Measurements from ENCODE around the gene ANKRD33. TPM values are rescaled to one million over a fixed set of nuclear protein-coding genes. Genes with fewer than 3 reads are reported as not detected.
A peak's percentile ranks its signal among the peaks of the same experiment; 100 is the strongest.

ANKRD33 gene
- total RNA-seq, 1 donor from 2014 or later, result not detected

DNA sequence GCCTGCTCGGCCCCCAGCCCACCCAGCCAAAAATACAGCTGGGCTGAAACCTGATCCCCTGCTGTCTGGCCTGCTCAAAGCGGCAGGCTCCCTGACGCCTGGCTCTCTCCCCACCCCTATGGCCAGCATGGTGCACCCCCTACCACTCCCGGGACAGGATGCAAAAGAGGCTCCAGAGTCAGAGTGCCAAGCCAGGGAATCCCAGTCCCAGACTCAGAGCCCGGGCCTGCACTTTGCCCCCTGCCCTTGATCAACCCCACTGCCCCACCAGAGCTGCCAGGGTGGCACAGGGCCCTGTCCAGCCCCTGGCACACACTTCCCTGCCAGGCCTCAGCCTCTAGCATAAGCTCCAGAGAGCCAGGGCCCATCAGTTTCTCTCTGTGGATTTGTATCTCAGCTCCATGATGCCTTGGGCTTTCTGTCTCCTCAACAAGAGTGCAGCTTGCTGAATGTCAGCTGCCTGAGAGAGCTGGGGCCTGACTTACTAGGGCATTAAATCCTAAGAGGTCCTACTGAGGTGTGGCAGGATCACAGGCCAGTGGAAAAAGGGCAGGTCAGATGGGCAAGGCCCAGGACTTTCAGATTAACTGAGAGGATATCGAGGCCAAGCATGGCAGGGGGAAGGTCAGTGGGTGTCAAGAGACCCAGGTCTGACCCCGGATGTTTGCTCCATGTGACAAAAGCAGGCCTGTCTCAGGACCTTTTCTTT is 33.3 kb downstream of the ANKRD33 start:
- DNase-seq (ENCODE audit: low spot score in 2 of 2), result no peak
- Histone ChIP-seq H3K4me3 (no peak overlapping the region), H3K4me1 (peaks cover 0 to 3% of the 10 kb centered on the region in 2 donors), H3K27ac (no peak overlapping the region), H3K27me3 (no peaks in the 10 kb centered on the region), H3K9me3 (no peaks in the 10 kb centered on the region), H3K36me3 (no peaks in the 10 kb centered on the region)
- intact Hi-C loops (cut with DNase I), result no loop called here
- TF ChIP-seq, protein P1, sequence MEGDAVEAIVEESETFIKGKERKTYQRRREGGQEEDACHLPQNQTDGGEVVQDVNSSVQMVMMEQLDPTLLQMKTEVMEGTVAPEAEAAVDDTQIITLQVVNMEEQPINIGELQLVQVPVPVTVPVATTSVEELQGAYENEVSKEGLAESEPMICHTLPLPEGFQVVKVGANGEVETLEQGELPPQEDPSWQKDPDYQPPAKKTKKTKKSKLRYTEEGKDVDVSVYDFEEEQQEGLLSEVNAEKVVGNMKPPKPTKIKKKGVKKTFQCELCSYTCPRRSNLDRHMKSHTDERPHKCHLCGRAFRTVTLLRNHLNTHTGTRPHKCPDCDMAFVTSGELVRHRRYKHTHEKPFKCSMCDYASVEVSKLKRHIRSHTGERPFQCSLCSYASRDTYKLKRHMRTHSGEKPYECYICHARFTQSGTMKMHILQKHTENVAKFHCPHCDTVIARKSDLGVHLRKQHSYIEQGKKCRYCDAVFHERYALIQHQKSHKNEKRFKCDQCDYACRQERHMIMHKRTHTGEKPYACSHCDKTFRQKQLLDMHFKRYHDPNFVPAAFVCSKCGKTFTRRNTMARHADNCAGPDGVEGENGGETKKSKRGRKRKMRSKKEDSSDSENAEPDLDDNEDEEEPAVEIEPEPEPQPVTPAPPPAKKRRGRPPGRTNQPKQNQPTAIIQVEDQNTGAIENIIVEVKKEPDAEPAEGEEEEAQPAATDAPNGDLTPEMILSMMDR (IDR thresholded peaks at IDR 0.05), result no peak

DNA sequence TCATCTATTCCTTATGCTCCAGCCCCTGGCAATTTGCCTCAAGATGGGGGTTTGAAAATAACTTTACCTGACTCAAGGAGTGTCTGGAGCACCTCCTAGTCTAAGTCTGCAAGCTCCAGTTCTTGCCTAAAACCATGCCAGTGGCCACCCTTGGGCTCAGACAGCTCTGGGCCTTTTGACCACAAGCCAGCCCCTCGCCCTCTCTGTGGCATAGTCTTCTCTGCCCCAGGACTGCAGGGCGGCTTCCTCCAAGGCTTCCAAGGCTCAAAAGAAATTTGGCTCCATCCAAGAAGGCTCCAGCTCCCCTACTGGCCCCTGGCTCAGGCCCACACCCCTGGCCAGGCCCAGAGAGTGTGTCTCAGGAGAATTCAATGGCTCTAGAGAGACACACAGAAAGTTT is 34.2 kb downstream of the ANKRD33 start:
- intact Hi-C loops (cut with DNase I), result no loop called here
- TF ChIP-seq, protein P1 (IDR thresholded peaks at IDR 0.05), result no peak

DNA sequence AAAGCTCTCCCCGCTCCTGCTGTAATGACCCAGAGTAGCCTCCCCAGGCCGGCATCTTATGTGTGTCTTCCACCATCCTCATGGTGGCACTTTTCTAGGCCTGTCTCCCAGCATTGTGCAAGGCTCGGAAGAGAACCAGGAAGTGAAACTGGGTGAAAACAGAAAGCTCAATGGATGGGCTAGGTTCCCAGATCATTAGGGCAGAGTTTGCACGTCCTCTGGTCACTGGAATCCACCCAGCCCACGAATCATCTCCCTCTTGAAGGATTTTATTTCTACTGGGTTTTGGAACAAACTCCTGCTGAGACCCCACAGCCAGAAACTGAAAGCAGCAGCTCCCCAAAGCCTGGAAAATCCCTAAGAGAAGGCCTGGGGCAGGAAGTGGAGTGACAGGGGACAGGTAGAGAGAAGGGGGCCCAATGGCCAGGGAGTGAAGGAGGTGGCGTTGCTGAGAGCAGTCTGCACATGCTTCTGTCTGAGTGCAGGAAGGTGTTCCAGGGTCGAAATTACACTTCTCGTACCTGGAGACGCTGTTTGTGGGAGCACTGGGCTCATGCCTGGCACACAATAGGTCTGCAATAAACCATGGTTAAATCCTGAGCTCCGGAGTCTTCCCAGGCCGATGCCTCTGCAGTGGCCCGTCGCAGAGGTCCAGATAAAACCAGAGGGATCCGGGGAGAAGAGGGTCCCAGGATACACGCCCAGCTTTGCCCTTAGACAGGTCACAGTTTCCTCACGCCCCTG is 35.0 kb downstream of the ANKRD33 start:
- DNase-seq (ENCODE audit: low spot score in 2 of 2), result peak in 1 of 2 donors; percentile 78
- Histone ChIP-seq H3K36me3 (no peaks in the 10 kb centered on the region), H3K4me1 (peaks cover 0 to 3% of the 10 kb centered on the region in 2 donors), H3K4me3 (no peak overlapping the region), H3K27ac (peak overlapping the region; percentile 7 to 56), H3K9me3 (no peaks in the 10 kb centered on the region), H3K27me3 (no peaks in the 10 kb centered on the region)
- intact Hi-C loops (cut with DNase I), result no loop called here
- TF ChIP-seq, protein P1 (IDR thresholded peaks at IDR 0.05), result peak in 2 of 3 experiments; percentile 5 to 12

More for the DNA sequence above, 34.2 kb downstream of the ANKRD33 start:
- Histone ChIP-seq H3K36me3 (no peaks in the 10 kb centered on the region), H3K4me1 (peaks cover 0 to 3% of the 10 kb centered on the region in 2 donors), H3K27ac (no peak overlapping the region), H3K27me3 (no peaks in the 10 kb centered on the region), H3K4me3 (no peak overlapping the region), H3K9me3 (no peaks in the 10 kb centered on the region)
- DNase-seq (ENCODE audit: low spot score in 2 of 2), result no peak

DNA sequence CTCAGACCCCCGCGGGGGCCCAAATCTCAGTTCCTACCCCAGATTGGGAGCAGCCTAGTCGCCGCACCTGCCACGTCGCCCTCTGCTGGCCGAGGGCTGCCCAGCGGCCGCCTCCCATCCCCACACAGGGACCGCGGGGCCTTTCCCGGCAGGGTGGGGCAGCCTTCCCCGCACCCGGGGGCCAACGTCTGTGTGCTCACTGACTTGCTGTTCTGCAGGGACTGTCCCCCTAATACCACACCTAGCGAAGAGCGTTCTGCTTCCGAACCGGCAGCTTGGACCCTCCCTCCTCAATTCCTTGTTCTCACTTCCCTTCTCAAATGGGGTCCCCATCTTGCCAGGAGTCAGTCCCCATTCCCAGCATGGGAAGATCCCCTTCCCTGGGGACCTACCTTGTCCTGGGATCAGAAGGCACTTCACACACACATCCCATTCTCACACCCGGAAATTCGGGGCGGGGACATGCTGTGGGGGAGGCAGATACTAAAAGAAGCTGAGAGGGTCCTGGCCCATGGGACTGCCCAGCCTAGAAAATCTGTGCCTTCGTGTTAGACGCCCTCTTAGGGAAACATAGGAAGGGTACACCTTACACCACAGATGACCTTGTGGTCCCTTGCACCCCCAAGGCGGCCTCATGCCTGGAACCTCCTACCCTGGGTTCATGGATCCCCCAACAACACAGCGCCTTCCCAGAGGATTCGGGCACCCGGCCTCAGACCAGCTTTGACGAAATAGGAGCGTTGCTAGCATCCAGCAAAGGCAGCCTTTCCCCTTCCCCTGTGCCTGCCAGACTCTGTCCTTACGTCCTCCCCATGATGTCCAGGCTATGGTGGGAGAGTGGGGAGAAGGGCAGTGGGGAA is 35.8 kb downstream of the ANKRD33 start:
- Histone ChIP-seq H3K4me3 (no peak overlapping the region), H3K9me3 (no peaks in the 10 kb centered on the region), H3K36me3 (no peaks in the 10 kb centered on the region), H3K27ac (peak overlapping the region in 1 of 2 donors; percentile 56), H3K27me3 (no peaks in the 10 kb centered on the region), H3K4me1 (peaks cover 0 to 3% of the 10 kb centered on the region in 2 donors)
- DNase-seq (ENCODE audit: low spot score in 2 of 2), result peak in 1 of 2 donors; percentile 72
- TF ChIP-seq, protein P1 (IDR thresholded peaks at IDR 0.05), result peak; percentile 66 to 79 (median 69)
- intact Hi-C loops (cut with DNase I), result loop anchor here (2.0 kb wide), 1 partner anchor 57 kb away; no protein-coding TSS in a partner anchor

DNA sequence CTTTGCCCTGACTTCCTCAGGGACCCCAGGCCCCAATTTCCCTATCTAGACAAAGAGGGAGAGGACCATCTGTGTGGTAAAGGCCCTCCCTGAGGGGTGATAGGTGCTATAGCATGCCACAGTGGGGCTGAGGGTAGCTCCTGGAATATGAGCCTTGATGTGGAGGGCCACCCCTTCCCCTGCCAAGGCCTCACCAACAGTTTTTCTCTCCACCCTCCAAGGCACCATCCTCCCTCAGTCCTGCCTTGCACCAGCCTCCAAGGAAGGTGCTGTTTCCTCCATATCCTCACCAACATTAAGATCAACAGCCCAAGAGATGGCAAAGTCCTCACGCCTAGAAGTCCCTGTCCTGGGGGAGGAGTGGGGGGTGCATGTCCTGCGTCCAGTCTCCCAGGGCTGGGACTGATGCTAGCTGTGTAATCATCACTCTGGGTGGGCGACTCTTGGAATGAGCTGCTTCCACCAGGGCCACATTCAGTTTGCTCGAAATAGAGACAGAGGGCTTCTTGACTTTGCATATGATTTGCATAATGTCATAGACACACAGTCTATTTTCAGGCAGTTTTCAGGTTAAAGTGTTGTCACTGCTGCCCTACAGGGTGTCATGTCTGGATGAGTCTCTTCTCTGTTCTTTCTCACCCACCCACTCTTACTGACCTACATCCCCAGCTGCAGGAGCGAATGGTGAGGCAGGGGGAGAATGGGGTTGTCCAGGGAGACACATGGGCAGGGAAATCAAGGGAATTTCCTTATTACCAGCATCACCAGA is 36.8 kb downstream of the ANKRD33 start:
- intact Hi-C loops (cut with DNase I), result loop anchor here (2.0 kb wide), 1 partner anchor 56 kb away; no protein-coding TSS in a partner anchor
- DNase-seq (ENCODE audit: low spot score in 2 of 2), result no peak
- TF ChIP-seq, protein P1 (IDR thresholded peaks at IDR 0.05), result no peak
- Histone ChIP-seq H3K27me3 (no peaks in the 10 kb centered on the region), H3K27ac (no peak overlapping the region), H3K4me1 (peaks cover 0 to 3% of the 10 kb centered on the region in 2 donors), H3K36me3 (no peaks in the 10 kb centered on the region), H3K9me3 (no peaks in the 10 kb centered on the region), H3K4me3 (no peak overlapping the region)
